GM19043 (cell line): Measurements from ENCODE around the gene GLRX2.
"Not testable (repeated sequence)": the region's sequence is repeated elsewhere in the genome, so short reads cannot be mapped to it uniquely, and the experiment has no call there.

Source experiments
- ATAC-seq: cut with Tn5 transposase; IDR thresholded peaks from one replicate; pipeline ENCODE4 v1.9.1; 2021; ENCODE audit warnings: low read depth; ENCODE audit not compliant: unreplicated experiment

Gene GLRX2, protein sequence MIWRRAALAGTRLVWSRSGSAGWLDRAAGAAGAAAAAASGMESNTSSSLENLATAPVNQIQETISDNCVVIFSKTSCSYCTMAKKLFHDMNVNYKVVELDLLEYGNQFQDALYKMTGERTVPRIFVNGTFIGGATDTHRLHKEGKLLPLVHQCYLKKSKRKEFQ

DNA sequence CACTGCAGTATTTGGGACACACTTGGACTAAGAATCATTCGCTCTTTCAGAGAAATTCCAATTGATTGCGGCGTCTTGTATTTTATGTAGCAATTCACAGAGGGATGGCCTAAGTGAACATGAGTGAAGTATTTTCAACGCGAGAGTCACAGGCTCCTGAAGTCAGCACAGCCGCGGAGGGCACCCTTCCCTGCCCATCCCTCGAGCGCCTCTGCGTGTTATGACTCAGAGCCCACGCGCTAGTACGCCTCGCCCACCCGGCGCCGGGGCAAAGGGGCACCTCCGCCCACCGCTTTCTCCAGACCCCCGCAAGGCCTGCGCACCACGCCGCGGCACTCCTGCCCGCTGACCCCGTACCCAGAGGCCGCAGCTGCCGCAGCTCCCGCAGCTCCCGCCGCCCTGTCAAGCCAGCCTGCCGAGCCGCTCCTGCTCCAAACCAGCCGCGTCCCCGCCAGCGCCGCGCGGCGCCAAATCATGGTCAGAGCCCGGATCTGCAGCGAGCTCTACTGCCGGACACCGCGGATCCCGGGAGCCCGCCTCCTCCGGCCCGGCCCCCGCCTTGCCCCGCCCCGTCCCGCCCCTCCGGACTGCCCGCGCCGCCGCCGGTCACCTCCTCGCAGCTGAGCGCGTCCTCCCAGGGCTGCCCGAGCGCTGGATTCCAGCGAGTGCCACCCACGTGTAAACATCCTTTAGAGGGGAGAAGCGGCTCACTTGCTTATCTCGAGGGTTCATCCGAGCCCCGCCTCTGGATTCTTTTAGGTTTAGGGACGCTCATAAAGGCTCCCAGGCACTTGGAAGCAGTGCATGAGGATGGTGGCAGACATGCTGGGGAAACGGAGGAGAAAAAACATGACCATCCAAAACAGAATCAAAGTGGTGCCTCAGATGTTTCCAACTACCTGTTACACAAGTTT lies at the start of gene GLRX2:
TSS of gene GLRX2 (minus strand) at position 508 of the 914 bp plus-strand sequence. CDS start at position 476, 32 bp downstream.
- ATAC-seq = peak; percentile 88

DNA sequence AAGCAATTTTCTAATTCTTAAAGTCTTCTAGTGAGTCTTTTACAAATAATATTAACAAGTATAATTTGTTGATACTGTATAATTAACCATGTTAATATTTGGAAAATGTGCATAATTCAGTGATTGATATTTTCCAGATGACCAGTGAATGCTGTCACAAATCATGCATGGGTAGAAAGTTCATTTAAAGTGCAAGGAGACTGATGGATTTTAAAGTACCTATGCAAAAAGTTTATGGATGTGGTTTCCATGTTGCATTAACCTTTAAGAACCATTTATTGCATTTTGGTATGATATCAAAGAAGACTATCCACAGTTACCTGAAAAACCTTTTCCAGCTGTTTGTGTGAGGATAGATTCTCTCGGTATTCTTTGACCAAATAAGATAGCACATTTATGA lies 39.8 kb upstream of the GLRX2 start:
- no peak for ATAC-seq

DNA sequence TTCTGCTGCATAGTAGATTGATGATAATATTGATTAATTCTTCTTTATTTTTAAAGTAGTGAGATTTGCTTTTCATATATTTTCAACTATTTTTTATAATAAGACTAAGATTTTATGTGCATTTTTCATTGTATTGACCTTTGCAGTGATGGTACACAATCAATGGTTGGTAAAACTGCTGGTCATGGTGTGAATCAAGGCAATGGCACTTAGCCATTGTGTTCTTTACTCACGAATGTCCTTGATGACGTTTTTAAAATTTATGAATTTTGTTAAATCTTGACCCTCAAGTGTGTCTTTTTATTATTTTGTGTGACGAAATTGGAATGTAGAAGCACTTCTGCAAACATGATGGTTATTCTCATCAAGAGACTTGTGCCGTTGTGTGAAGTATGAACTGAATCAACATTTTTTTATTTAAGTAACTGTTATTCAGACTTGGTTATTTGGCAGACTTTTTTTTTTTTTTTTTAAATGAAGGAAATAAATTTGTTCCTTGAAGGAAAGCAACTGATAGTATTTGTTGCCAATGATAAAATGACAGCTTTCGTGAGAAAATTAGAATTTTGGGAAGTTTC lies 39.2 kb upstream of the GLRX2 start:
- ATAC-seq = no peak

DNA sequence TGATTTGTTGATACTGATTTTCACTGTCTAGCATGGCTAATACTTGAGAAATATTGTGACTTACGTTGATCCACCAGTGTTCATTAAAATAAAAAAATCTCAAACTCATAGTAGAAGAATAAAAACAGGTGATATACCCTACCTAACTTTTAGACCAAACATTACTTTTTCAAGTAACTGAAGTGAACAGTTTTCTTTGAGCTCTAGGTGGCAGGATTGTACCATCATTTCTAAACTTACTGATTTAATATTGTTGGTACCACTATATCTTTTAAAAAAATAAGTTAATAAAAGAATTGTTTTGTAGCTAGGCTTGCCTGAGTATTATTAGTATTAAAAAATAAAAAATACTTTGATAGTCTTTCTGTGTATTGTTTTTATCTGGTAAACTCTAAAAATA lies 38.1 kb upstream of the GLRX2 start:
- ATAC-seq = no peak

DNA sequence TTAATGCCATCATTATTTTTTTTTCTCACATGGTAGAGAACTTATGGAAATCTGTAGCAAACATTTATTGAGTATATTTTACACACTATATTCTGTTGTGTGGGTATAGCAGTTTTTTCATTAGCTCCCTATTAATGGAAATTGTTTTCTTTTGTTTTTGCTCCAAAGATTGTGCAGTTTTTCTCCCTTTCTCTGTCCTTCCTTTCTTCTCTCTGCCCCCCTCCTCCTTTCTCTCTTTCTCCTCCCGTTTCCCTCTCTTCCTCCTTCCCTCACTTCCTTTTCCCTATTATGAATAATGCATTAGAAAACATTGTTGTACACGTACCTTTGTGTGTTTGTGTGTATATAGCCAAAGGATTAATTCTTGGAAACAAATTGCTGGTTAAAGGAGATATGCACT lies 37.2 kb upstream of the GLRX2 start:
- no peak for ATAC-seq

DNA sequence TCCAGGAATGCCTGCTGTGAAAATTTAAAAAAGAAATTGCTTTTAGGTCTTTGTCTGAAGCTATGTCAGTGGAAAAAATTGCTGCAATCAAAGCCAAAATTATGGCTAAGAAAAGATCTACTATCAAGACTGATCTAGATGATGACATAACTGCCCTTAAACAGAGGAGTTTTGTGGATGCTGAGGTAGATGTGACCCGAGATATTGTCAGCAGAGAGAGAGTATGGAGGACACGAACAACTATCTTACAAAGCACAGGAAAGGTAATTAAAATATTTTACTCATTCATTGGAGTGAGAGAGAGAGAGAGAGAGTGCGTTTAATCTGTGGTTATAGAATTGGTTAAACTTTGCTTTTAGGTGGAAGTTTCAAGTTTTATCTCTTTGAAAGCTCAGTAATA lies 36.6 kb upstream of the GLRX2 start:
- ATAC-seq = no peak

DNA sequence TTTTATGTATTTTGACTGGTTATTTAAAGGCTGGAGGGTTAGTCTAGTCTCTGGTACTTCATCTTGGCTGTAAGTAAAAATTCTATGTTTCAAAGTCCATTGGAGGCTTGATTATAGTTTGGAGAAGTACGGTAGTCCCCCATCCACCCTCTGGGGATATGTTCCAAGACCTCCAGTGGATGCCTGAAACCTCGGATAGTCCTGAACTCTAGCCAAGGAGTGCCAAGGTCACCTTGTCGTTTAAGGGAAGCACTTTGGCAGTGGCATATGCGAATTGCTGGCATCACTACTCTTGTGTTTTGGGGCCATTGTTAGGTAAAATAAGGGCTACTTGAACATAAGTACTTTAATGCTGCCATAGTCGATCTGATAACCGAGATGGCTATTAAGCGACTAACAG lies 35.0 kb upstream of the GLRX2 start:
- ATAC-seq = no peak

DNA sequence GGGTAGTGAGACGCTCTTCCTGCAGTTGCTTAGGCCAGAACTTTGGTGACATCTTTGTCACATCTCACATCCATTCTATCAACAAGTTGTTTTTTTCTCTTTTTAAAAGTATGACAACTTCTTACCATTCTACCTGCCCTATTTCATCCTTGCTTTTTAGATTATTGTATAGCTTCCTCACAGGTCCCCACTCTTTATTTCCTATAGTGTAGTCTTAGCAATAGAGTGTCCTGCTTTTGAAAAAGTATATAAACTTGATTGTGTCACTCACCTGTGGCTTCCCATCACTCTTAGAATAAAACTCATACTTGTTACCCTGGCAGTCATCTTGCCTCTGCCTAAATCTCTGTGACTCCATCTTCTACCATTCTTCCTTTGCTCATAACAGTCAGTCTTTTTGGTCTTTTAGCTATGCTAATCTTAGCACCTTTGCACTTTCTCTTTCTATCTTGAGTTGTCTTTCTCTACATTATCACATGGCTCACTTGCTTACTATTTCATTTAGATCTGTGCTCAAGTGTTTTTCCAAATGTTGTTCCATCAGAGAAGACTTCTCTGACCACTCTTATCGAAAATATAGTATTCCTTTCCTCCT lies 26.1 kb upstream of the GLRX2 start:
- no peak for ATAC-seq

DNA sequence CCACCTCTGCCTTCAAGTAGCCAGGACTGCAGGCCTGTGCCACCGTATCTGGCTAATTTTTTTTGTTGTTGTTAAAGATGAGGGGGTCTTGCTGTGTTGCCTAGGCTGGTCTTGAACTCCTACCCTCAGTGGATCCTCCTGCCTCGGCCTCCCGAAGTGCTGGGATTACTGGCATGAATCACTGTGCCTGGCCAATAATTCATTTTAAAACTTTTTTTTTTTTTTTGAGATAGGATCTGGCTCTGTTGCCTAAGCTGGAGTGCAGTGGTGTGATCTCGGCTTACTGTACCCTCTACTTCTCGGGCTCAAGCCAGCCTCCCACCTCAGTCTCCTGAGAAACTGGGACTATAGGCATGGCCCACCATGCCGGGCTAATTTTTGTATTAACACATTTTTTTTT lies 20.2 kb upstream of the GLRX2 start:
- ATAC-seq = no peak

DNA sequence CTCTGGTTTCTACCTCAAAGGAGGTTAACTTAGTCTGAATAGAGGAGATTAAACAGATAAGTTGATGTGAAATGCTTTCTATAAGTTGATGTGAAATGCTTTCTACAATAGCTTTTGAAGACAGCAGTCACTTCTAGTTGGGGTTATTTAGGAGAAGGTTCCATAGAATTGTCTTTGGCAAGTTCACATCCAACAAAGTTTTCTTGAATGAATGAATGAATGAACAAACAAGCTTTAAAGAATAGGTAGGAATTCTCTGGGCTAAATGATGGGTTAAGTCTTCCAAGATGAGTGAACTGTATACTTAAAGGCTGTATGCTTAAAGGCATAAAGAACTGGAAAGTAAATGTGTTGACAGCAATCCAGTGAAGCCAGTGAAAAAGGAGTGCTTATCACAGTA lies 18.5 kb upstream of the GLRX2 start:
- ATAC-seq = no peak

DNA sequence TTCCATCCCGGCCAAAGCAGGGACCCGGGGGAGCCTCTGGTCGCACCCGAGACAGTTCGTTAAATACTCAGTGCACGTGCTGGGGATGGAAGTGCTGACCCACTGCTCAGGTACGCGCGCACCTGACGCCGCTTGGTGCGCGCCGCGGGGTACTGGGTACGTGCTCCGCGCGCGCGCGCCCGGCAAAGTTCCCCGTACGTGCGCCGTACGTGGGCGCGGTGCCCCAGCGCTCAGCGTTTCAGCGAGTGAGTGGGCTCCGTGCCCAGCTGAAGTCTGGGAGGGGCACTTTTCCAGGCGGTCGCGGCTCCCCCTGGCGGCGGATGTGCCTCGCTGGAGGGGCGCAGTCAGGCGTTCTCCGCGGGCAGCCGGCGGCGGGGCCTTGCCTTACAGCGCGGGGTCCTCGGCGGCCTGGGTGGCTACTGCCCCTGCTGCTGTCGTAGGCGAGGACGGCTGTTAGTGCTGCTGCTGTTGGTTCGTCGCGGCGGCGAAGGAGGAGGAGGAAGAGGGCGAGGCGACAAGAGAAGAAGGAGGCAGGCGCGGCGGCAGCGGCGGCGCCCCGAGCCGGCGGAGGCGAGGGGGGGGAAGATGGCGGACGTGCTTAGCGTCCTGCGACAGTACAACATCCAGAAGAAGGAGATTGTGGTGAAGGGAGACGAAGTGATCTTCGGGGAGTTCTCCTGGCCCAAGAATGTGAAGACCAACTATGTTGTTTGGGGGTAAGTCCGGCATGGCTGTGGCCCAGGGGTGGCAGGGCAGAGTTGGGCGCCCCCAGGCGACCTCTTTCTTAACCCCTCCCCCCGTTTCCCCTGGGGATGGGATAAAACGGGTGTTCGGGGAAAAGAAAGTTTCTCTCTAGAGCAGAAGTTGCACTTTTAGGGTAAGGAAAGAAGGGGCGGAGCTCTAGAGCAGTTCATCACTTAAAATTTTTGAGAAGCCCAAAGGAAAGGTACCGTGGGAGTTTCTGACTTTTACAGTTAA lies 16.7 kb upstream of the GLRX2 start, which contains the start of gene CDC73:
TSS of gene CDC73 (plus strand) at position 416 of the 978 bp plus-strand sequence. CDS start at position 586, 170 bp downstream.
- peak; percentile 89 for ATAC-seq

DNA sequence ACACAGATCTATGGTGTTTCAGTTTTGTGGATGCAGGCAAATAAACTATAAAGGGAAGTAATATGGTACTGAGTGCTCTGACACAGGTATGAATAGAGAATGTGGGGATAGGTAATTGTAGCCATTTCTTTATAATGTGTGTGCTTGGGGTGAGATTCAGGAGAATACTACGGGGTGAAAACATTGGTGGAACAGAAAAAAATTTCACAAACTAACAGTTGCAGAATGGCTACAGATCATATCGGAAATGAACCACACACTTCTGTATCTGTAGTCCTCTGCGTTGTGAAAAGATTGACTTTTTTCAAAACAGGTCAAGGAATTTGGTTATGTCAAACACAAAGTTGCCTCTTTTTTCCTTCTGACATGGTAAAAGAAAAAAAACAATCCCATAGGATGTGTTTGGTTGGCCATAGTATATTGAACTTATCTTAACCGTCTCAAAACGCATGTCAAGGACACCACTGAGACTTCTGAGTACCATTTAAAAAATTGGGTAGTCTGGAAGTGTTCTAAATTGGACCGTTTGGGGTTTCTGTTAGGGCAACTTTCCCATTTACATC lies 15.5 kb upstream of the GLRX2 start:
- no peak for ATAC-seq

DNA sequence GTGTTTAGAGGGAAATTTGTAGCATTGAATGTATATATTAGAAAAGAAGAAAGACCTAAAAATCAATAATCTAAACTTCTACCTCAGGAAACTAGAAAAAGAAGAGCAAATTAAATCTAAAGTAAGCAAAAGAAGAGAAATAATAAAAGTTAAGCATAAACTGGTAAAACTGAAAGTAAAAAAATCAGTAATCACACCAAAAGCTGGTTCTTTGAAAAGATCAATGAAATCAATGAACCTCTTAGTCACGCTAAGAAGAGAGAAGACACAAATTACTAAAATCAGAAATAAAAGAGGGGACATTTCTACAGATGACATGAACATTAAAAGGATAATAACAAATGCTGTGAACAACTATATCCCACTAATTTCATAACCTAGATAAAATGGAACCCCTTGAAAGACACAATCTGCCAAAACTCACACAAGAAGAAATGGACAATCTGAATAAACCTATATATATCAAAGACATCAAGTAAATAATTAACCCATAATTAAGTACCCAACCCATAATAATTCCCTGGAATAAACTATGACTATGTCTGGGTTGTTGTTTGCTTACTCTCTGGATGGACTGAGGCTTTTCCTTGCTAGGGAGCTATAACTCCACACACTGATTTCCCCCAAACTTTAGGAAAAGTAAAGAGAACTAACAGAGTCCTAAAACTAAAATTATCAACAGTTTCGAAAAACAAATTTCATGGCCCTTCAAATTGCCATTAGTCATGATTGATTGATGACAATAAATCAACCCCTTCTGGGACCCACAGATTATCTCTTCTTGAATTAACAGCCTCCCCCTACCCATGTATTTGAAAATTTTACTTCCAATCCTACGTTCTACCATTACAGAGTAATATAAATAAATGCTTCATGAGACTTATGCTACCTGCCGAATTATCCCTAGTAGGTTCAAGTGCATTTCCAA lies 13.9 kb upstream of the GLRX2 start:
- ATAC-seq = no peak

DNA sequence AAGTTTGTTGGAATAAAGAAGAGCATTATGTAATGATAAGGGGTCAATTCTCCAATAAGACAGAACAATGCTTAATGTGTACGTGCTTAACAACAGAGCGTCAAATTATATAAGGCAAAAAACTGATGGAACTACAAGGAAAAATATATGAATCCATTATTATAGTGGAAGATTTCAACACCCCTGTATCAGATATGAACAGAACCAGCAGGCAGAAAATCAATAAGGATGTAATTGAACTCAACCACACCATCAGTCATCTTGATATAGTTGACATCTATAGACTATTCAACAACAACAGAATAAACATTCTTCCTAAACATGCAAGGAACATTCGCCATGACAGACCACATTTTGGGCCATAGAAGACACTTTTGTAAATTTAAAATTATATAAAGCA lies 13.0 kb upstream of the GLRX2 start:
- ATAC-seq = no peak

DNA sequence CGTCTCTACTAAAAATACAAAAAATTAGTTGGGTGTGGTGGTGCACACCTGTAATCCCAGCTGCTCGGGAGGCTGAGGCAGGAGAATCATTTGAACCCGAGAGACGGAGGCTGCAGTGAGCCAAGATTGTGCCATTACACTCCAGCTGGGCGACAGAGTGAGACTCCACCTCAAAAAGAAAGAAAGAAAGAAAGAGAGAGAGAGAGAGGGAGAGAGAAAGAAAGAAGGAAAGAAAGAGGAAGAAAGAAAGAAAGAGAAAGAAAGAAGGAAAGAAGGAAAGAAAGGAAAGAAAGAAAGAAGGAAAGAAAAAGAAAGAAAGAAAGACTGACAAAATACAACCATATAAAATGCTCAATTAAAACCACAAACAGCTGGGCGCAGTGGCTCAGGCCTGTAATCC lies 12.0 kb upstream of the GLRX2 start:
- ATAC-seq = not testable (repeated sequence)

DNA sequence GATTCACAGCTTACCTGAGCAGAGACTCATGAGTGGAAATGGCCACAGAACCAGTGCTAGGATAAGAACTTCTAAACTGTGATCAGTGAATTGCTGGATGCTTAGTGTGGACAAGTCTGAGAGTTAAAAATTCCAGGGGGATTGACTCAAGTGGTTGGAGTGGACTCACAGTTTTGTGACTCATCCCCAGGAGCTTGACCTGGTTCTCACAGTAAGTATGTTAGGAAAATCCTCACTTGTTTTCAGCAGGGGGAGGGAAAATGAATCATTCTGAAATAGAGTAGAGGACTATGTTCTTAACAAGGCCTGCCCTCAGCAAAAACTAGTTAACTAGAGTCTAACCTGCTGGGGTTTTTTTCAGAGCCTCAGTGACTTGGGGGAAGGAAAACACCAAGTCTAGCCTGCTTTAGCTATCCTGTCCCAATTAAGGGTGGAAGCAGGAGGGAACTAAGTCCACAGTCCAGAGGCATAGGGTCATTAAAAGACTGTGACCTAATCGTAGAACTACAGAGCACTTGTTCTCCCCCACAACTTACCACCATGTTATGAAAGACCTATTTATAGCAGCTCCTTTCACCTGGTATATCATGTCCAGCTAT lies 10.5 kb upstream of the GLRX2 start:
- no peak for ATAC-seq

DNA sequence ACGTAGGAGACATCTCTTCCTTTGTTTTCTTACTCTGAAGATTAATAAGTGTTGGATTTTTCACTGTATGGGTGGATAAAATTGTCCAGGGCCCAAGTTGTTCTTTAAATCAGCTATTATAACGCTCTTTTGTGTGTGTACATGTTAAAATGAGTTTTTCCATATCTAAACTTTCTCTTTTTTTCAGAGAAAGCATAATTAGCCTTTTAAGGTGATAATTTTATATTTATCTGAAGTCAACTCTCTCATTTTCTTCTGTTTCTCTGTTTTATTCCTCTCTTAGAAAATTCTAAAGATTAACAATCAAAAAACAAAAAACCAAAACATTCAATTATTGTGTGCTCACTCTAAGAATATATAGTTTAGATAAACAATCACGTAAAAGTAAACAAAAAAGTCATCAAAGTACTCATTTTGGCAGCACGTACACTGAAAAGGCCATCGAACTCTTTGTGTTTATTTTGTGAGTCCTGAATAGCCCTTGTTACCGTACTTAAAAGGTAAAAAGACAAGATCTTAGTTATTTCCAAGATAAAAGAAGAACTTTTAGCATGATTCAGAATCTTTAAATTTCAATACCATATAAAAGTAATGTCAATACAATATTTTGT lies 9.4 kb upstream of the GLRX2 start:
- ATAC-seq = no peak

DNA sequence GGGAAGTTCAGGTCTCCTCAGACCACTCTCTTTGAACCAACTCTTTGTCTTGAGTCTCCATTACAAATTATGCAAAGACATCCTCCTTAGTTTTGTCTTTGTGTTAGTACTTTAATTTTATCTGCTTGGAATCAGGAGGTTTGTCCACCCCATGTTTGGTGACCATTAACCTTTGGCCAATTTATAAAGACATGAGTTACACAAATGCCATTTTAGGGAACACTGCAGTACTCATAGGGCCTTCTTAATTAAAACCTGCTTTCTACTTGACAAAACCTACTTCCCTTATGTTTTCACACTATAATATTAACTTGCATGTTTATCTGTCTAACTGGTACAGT lies 8.7 kb upstream of the GLRX2 start:
- ATAC-seq = no peak
